PC-9 (cell line): ENCODE results near the gene GTF3C6.

Experiments used
- CTCF ChIP-seq: fragments of 200-600 bp; sonication (generic); conservative IDR thresholded peaks from 2 replicates; pipeline ENCODE4 v1.6.1; 2017; ENCODE audit warnings: mixed run types, antibody characterized with exemption, mild to moderate bottlenecking, moderate library complexity
- EZH2 ChIP-seq: fragments of 200-600 bp; sonication (generic); IDR thresholded peaks from 2 replicates; pipeline ENCODE4 v1.8.0; 2017; ENCODE audit warnings: antibody characterized with exemption, low read depth

- TF ChIP-seq CTCF (no peak), EZH2 (no peak)
Observed at GRCh38 chr6:110979565-110980101, 21.1 kb downstream of the GTF3C6 start.
